Keratinocyte (primary cell): ENCODE data around the gene PDILT. TPM values are rescaled to one million over a fixed set of nuclear protein-coding genes. Genes with fewer than 3 reads are reported as not detected.

Experiments
- DNase-seq: peaks from one replicate; pipeline ENCODE4 v3.0.0-alpha.2; 2011; ENCODE audit warnings: low read depth, missing footprints, low spot score
- FAIRE-seq: peaks from 2 replicates; lab custom pipeline; 2011; peaks lifted over from hg19 to GRCh38; lab: Jason Lieb, UNC
- H2AFZ ChIP-seq: 2 replicates; pipeline ENCODE4 v1.6.0; 2012; ENCODE audit warnings: low read length, control low read depth, inconsistent platforms; ENCODE audit not compliant: control insufficient read depth
- H3K27ac ChIP-seq: 2 replicates; pipeline ENCODE4 v1.5.1; 2011; ENCODE audit warnings: low read length; ENCODE audit not compliant: control insufficient read depth, insufficient read depth
- H3K27me3 ChIP-seq: 3 replicates; pipeline ENCODE4 v1.6.0; 2011; ENCODE audit warnings: low read length; ENCODE audit not compliant: control insufficient read depth, insufficient read depth; ENCODE audit errors: extremely low read depth
- H3K36me3 ChIP-seq, 2 experiments: 2 replicates in 1 of 2; 3 replicates in 1 of 2; pipeline ENCODE4 v1.5.1; 2011; ENCODE audit warnings: low read length in 2 of 2, mild to moderate bottlenecking in 1 of 2; ENCODE audit not compliant: control insufficient read depth in 2 of 2, insufficient read depth in 2 of 2; ENCODE audit errors: extremely low read depth in 1 of 2
- H3K4me1 ChIP-seq: 3 replicates; pipeline ENCODE4 v1.5.1; 2011; ENCODE audit warnings: low read length; ENCODE audit not compliant: control insufficient read depth, insufficient read depth; ENCODE audit errors: extremely low read depth
- H3K4me2 ChIP-seq: 3 replicates; pipeline ENCODE4 v1.6.0; 2011; ENCODE audit warnings: low read depth, low read length; ENCODE audit not compliant: control insufficient read depth, insufficient read depth; ENCODE audit errors: extremely low read depth
- H3K4me3 ChIP-seq, 3 experiments: fragments of 200-600 bp in 1 of 3; sonication (generic) in 1 of 3; 2 replicates in 2 of 3; 3 replicates in 1 of 3; pipeline ENCODE4 v1.5.1; 2011 to 2016; ENCODE audit warnings: low read length in 3 of 3, mild to moderate bottlenecking in 3 of 3, control low read depth in 2 of 3, inconsistent platforms in 1 of 3, low read depth in 1 of 3, mixed read lengths in 1 of 3, mixed run types in 1 of 3, moderate library complexity in 1 of 3; ENCODE audit not compliant: control insufficient read depth in 2 of 3, insufficient read depth in 2 of 3; ENCODE audit errors: extremely low read depth in 1 of 3
- H3K79me2 ChIP-seq: 2 replicates; pipeline ENCODE4 v1.6.0; 2012; ENCODE audit warnings: low read length; ENCODE audit not compliant: control insufficient read depth, insufficient read depth
- H3K9ac ChIP-seq: 3 replicates; pipeline ENCODE4 v1.6.0; 2011; ENCODE audit warnings: low read length; ENCODE audit not compliant: control insufficient read depth, insufficient read depth; ENCODE audit errors: extremely low read depth
- H3K9me1 ChIP-seq: 3 replicates; pipeline ENCODE4 v1.6.0; 2011; ENCODE audit warnings: low read length; ENCODE audit not compliant: control insufficient read depth, insufficient read depth; ENCODE audit errors: extremely low read depth
- H3K9me3 ChIP-seq: 2 replicates; pipeline ENCODE4 v1.5.1; 2012; ENCODE audit warnings: low read depth, low read length; ENCODE audit not compliant: control insufficient read depth
- H4K20me1 ChIP-seq: 3 replicates; pipeline ENCODE4 v1.6.0; 2011; ENCODE audit warnings: low read length; ENCODE audit not compliant: control insufficient read depth, insufficient read depth; ENCODE audit errors: extremely low read depth
- CTCF ChIP-seq, 3 experiments: IDR thresholded peaks in 1 of 3; conservative IDR thresholded peaks in 1 of 3; optimal IDR thresholded peaks in 1 of 3; 2 replicates in 2 of 3; 3 replicates in 1 of 3; pipeline versions ENCODE3 to v1.5.1; 2011; ENCODE audit warnings: low read length in 3 of 3, mild to moderate bottlenecking in 3 of 3, moderate library complexity in 2 of 3, control low read depth in 1 of 3, inconsistent platforms in 1 of 3; ENCODE audit not compliant: insufficient read depth in 2 of 3; ENCODE audit errors: extremely low read depth in 1 of 3
- EZH2 ChIP-seq: IDR thresholded peaks from one replicate; pipeline ENCODE4 v1.6.1; 2012; ENCODE audit warnings: inconsistent platforms, mild to moderate bottlenecking, low read length, moderate library complexity
- dilution Hi-C: fragments of 300-500 bp; cut with MboI; formaldehyde crosslinking; loops from one replicate; pipeline ENCODE4 v1.7.0; 2020; ENCODE audit warnings: low sequenced_read_pairs; ENCODE audit not compliant: extremely low pct_ligation_motif_present
- polyA plus RNA-seq, 5 experiments: library from polyadenylated mRNA; depleted of rRNA in 3 of 5; stranded (reverse) in 3 of 5; stranded (forward) in 1 of 5; unstranded in 1 of 5; fragments of >200 nt; gene quantifications; 1 replicate in 1 of 5; 2 replicates in 3 of 5; 3 replicates in 1 of 5; pipeline versions ENCODE4 v1.2.1 to v1.2.3, GENCODE V29; 2011 to 2012; ENCODE audit warnings: missing spikeins in 2 of 5, low read depth in 1 of 5, low replicate concordance in 1 of 5

The PDILT gene
- polyA plus RNA-seq, 1 donor (not counting 4 experiments of a cell fraction or from before 2014, with no cell fraction given): not detected

DNA sequence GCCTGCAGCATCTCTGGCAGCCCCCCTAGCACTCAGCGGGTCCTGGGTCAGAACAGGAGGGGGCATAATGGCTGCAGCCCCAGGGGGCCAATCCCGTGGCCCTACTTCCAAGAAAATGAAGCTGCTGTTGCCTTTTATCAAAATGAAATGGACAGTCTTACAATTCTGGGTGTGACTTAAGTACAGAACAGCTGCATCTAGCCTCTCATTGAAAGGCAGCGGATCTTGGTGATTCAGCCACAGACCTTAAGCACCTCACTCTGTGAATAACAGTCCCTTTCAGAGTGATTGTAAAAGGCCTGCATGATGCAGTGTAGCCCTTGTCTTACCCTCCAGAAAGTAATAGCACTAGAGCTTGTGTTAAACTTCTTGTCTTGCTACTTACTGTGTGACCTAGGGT is 40.5 kb downstream of the PDILT start:
- Histone ChIP-seq H3K79me2 (no peaks in the 10 kb centered on the region), H2AFZ (no peak overlapping the region), H3K4me1 (no peaks in the 10 kb centered on the region), H3K36me3 (no peaks in the 10 kb centered on the region), H3K4me2 (no peak overlapping the region), H3K27me3 (no peaks in the 10 kb centered on the region), H3K9me1 (no peaks in the 10 kb centered on the region), H3K9ac (no peak overlapping the region), H3K4me3 (no peak overlapping the region), H3K9me3 (no peaks in the 10 kb centered on the region), H3K27ac (no peak overlapping the region), H4K20me1 (no peaks in the 10 kb centered on the region)
- TF ChIP-seq EZH2 (no peak), CTCF (optimal IDR thresholded peaks at IDR 0.05 in 1 of 3, IDR thresholded peaks at IDR 0.05 in 1 of 3, conservative IDR thresholded peaks at IDR 0.05 in 1 of 3; ENCODE audit: extremely low read depth in 1 of 3, insufficient read depth in 2 of 3, low read length in 3 of 3) (no peak)
- DNase-seq (no peak), FAIRE-seq (no peak)
- dilution Hi-C loops: no loop called here

GRCh38 chr16:20363191-20363590 is 41.3 kb downstream of the PDILT start:
- TF ChIP-seq CTCF (optimal IDR thresholded peaks at IDR 0.05 in 1 of 3, IDR thresholded peaks at IDR 0.05 in 1 of 3, conservative IDR thresholded peaks at IDR 0.05 in 1 of 3; ENCODE audit: extremely low read depth in 1 of 3, insufficient read depth in 2 of 3, low read length in 3 of 3) (no peak), EZH2 (no peak)
- Histone ChIP-seq H3K4me2 (no peak overlapping the region), H3K9me3 (no peaks in the 10 kb centered on the region), H4K20me1 (no peaks in the 10 kb centered on the region), H3K36me3 (no peaks in the 10 kb centered on the region), H3K9ac (no peak overlapping the region), H3K4me1 (no peaks in the 10 kb centered on the region), H3K9me1 (no peaks in the 10 kb centered on the region), H3K27ac (no peak overlapping the region), H3K79me2 (no peaks in the 10 kb centered on the region), H2AFZ (no peak overlapping the region), H3K4me3 (no peak overlapping the region), H3K27me3 (no peaks in the 10 kb centered on the region)
- no peak for DNase-seq
- dilution Hi-C loops: no loop called here
- no peak for FAIRE-seq
